SK-N-MC (cell line): Measurements from ENCODE around the gene TIMP3.
A peak's percentile ranks its signal among the peaks of the same experiment; 100 is the strongest.

Source experiments
- DNase-seq: peaks from one replicate; pipeline ENCODE4 v3.0.0-alpha.2; 2011; ENCODE audit warnings: low read depth, low spot score
- H3K27ac ChIP-seq: fragments of 200-600 bp; sonication (generic); 2 replicates; pipeline ENCODE4 v1.5.1; 2016; ENCODE audit warnings: mixed run types
- H3K36me3 ChIP-seq: fragments of 200-600 bp; sonication (generic); 2 replicates; pipeline ENCODE4 v1.6.1; 2017; ENCODE audit warnings: antibody characterized with exemption, low read length, mixed read lengths; ENCODE audit not compliant: insufficient read depth
- H3K4me3 ChIP-seq: fragments of 200-600 bp; sonication (generic); 2 replicates; pipeline ENCODE4 v1.5.1; 2016
- H3K9ac ChIP-seq: fragments of 200-600 bp; sonication (generic); 2 replicates; pipeline ENCODE4 v1.8.0; 2017; ENCODE audit warnings: mixed run types, mixed read lengths; ENCODE audit not compliant: insufficient read length
- H3K9me3 ChIP-seq: fragments of 200-600 bp; sonication (generic); 2 replicates; pipeline ENCODE4 v1.6.1; 2017; ENCODE audit warnings: low read depth, mild to moderate bottlenecking, antibody characterized with exemption, low read length, moderate library complexity, mixed read lengths
- EZH2 ChIP-seq: fragments of 200-600 bp; sonication (generic); IDR thresholded peaks from one replicate; pipeline ENCODE4 v1.6.1; 2017; ENCODE audit warnings: antibody characterized with exemption
- FOXP2 ChIP-seq: optimal IDR thresholded peaks from 2 replicates; pipeline ENCODE3; 2011; ENCODE audit warnings: mild to moderate bottlenecking, moderate library complexity; ENCODE audit not compliant: insufficient read depth; ENCODE audit errors: extremely low read length, control extremely low read depth
- POLR2AphosphoS5 ChIP-seq: IDR thresholded peaks from 2 replicates; pipeline ENCODE4 v1.6.1; 2012; ENCODE audit warnings: mild to moderate bottlenecking, low read depth, low read length, borderline replicate concordance

The TIMP3 gene

DNA sequence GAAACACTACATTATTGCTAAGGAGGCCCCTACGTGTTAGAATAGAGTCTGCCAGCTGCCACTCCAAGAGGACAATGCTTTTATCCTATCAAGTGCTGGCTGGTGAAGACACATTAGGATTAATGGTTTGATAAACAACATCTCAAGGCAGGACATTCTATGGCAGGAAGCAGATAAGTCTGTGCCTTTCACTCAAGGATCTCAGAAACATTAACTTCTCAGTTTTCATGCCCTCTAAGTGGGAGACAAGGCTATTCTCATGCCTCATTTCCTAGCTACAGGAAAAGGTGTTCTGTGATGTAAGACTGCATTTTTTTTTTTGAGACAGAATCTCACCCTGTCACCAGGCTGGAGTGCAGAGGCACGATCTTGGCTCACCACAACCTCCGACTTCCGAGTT, 23.5 kb upstream of the TIMP3 start:
- Histone ChIP-seq H3K27ac (no peak overlapping the region), H3K9ac (no peak overlapping the region), H3K36me3 (no peaks in the 10 kb centered on the region), H3K9me3 (no peaks in the 10 kb centered on the region), H3K4me3 (no peak overlapping the region)
- TF ChIP-seq FOXP2 (no peak), EZH2 (no peak), POLR2AphosphoS5 (no peak)
- DNase-seq = no peak

DNA sequence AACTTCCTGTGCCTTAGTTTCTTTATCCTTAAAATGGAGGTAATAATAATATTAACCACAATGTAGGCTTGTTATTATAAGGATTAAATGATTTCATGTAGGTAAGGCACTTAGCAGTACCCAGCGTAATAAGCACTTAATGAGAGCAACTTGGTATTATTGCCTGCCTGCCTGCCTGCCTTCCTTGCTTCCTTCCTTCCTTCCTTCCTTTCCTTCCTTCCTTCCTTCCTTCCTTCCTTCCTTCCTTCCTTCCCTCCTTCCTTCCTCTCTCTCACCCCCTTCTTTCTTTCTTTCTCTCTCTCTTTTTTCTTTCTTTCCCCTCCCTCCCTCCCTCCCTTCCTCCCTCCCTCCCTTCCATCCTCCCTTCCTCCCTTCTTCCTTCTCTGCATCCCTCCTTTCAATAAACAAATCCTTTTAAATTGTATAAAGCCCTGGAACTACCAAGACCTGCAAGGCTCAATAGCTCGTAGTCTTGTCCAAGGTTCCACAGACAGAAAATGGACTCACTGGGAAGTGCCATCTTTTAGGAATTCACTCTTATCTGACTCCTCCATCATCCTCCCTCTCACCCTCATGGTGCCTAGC, 20.7 kb upstream of the TIMP3 start:
- TF ChIP-seq EZH2 = no peak
- TF ChIP-seq FOXP2 = no peak
- no peak; the same call in 1 of the 2 replicates for TF ChIP-seq POLR2AphosphoS5
- peak; percentile 65 for DNase-seq

DNA sequence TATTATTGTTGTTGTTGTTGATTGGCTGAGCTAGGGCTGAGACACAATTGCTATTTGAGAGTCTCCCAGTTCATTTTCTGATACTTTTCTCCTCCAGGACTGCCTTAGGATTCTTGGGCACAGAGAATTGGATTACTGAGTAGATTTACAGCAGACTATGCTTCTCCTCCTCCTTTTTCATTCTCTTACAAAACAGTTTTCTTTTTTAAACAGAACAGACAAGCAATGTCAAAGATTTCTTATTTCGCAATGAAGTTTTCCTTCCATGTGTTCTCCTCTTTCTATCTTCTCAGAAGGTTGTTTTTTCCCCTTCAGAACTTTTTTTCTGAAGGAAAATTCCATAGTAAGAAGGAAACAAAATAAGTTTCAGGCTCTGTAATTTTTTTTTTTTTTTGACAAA, 19.8 kb upstream of the TIMP3 start:
- no peaks in the 10 kb centered on the region for H3K36me3 ChIP-seq
- peak overlapping the region; percentile 95 for H3K27ac ChIP-seq
- no peak for TF ChIP-seq POLR2AphosphoS5
- no peak for TF ChIP-seq FOXP2
- no peak for TF ChIP-seq EZH2
- no peaks in the 10 kb centered on the region for H3K9me3 ChIP-seq
- no peak for DNase-seq
- no peak overlapping the region for H3K4me3 ChIP-seq
- H3K9ac ChIP-seq = no peak overlapping the region

More for the DNA sequence above, 20.7 kb upstream of the TIMP3 start:
- Histone ChIP-seq H3K27ac (peak overlapping the region; percentile 95), H3K4me3 (peak overlapping the region; percentile 48; the same call in 1 of the 2 replicates), H3K36me3 (no peaks in the 10 kb centered on the region), H3K9me3 (no peaks in the 10 kb centered on the region), H3K9ac (peak overlapping the region; percentile 57)

- no peaks in the 10 kb centered on the region for H3K9me3 ChIP-seq
- TF ChIP-seq FOXP2 = no peak
- no peak for TF ChIP-seq POLR2AphosphoS5
- no peak for TF ChIP-seq EZH2
- no peak overlapping the region for H3K9ac ChIP-seq
- no peak overlapping the region for H3K4me3 ChIP-seq
- DNase-seq = no peak
- no peaks in the 10 kb centered on the region for H3K36me3 ChIP-seq
- H3K27ac ChIP-seq = peak overlapping the region; percentile 47
These were observed 16.0 kb upstream of the TIMP3 start for GRCh38 chr22:32785321-32786026.

- no peaks in the 10 kb centered on the region for H3K36me3 ChIP-seq
- DNase-seq = no peak
- no peak overlapping the region for H3K9ac ChIP-seq
- H3K9me3 ChIP-seq = no peaks in the 10 kb centered on the region
- no peak for TF ChIP-seq FOXP2
- TF ChIP-seq POLR2AphosphoS5 = no peak
- TF ChIP-seq EZH2 = no peak
- H3K27ac ChIP-seq = peak overlapping the region; percentile 47
- H3K4me3 ChIP-seq = no peak overlapping the region
These were observed 15.5 kb upstream of the TIMP3 start for GRCh38 chr22:32786027-32786418.

DNA sequence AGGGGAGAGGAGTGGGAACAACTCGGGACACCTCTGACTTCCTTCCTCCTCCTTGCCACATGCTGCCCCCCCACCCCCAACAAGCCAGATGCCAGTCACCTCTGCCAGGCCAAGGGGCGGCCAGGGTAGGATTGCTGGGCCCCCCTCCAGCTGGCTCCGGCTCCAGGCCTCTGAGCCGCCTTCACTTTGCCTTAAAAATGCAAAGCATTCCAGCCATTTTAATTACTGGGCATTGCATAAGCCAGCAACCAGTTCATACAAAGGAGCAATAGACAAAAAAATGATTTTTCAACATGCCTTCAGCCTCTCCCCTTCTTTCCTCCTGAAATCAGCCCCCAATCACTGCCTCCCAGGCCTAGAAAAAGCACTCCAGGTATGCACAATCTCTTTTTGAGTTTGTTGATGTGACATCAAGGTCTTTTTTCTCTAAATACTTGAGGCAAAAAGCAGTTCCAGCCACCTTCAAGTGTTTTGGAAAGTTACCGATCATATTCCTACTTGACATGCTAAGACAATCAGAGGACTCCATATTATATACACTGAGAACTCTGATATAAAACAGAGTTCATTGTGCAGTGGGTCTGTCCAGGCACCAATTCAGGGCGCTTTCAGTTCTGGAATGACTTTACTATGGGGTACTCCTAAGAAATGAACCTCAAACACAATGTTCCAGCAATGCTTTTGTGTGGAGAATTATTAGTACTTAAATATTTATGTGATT, 12.4 kb upstream of the TIMP3 start:
- peak overlapping the region; percentile 42 for H3K9ac ChIP-seq
- no peaks in the 10 kb centered on the region for H3K9me3 ChIP-seq
- H3K27ac ChIP-seq = peak overlapping the region; percentile 49; the same call in 1 of the 2 replicates
- TF ChIP-seq POLR2AphosphoS5 = no peak
- TF ChIP-seq FOXP2 = no peak
- TF ChIP-seq EZH2 = no peak
- no peaks in the 10 kb centered on the region for H3K36me3 ChIP-seq
- H3K4me3 ChIP-seq = no peak overlapping the region
- no peak for DNase-seq

DNA sequence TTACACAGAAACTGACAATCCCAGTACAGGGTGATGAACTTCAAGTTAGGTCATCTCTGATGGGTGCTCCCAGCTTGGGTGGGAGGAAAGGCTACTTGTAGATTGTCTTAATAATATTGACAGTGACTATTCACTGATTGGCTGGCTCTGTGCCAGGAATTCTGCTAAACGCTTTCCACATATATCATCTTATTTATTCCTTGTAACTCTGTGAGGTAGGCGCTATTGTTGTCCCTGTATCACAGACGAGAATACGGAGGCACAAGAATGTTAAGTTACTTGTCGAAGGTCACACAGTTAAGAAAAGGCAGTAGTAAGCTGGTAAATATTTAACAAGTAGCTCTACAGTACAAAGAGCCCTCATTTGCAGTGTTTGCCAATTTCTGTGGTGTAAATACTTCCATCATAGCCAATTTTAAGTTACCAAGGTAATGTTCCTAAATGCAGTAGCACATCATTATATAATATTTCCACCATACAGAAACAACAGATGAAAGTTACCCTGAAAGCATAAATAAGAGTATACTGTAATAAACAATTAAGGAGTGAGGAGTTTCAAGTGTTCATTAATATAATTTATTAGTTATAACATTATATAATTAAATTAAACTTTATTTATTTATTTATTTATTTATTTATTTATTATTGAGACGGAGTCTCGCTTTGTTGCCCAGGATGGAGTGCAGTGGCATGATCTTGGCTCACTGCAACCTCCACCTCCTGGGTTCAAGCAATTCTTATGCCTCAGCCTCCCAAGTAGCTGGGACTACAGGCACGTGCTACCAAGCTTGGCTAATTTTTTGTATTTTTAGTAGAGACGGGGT, 11.5 kb upstream of the TIMP3 start:
- no peak for DNase-seq
- Histone ChIP-seq H3K9ac (no peak overlapping the region), H3K9me3 (no peaks in the 10 kb centered on the region), H3K4me3 (no peak overlapping the region), H3K36me3 (no peaks in the 10 kb centered on the region), H3K27ac (no peak overlapping the region)
- TF ChIP-seq FOXP2 (no peak), EZH2 (no peak), POLR2AphosphoS5 (no peak)

DNA sequence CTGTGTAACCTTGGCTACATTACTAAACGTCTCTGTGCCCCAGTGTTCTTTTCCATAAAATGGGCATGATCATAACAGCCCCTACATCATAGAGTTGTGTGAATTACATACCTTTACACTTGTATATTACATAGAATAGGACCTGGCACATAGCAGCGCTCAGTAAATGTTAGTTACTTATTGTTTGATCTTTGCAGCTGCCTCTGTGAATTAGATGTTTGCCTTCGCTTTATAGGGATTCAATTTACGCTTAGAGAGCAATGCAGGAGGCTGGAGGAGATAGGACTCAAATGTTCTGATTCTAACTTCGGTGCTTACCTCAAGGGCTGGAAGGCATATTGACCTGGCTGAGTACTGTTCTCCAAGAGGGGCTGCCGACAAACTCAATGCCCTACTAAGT, 10.4 kb upstream of the TIMP3 start:
- H3K9ac ChIP-seq = no peak overlapping the region
- no peaks in the 10 kb centered on the region for H3K36me3 ChIP-seq
- H3K27ac ChIP-seq = no peak overlapping the region
- DNase-seq = no peak
- TF ChIP-seq EZH2 (no peak), FOXP2 (no peak), POLR2AphosphoS5 (no peak)
- no peaks in the 10 kb centered on the region for H3K9me3 ChIP-seq
- H3K4me3 ChIP-seq = no peak overlapping the region
